Fibroblast of lung (primary cell): Measurements from ENCODE around the gene SNX8. TPM values are rescaled to one million over a fixed set of nuclear protein-coding genes. Genes with fewer than 3 reads are reported as not detected.
"Not testable (repeated sequence)": the region's sequence is repeated elsewhere in the genome, so short reads cannot be mapped to it uniquely, and the experiment has no call there.

Experiments used
- DNase-seq, 2 donors: peaks; one replicate each; pipeline versions ENCODE4 v3.0.0 to v3.0.0-alpha.2; 2010; ENCODE audit warnings: low read depth in 2 of 2
- H2AFZ ChIP-seq: 2 replicates; pipeline ENCODE4 v1.5.1; 2012; ENCODE audit warnings: low read length, control low read depth, inconsistent platforms
- H3K27ac ChIP-seq: 2 replicates; pipeline ENCODE4 v1.5.1; 2011; ENCODE audit warnings: low read length, control low read depth; ENCODE audit not compliant: insufficient read depth
- H3K27me3 ChIP-seq: 2 replicates; pipeline ENCODE4 v1.5.1; 2011; ENCODE audit warnings: mild to moderate bottlenecking, low read length; ENCODE audit not compliant: control insufficient read depth, insufficient read depth
- H3K36me3 ChIP-seq: 2 replicates; pipeline ENCODE4 v1.5.1; 2011; ENCODE audit warnings: low read length; ENCODE audit not compliant: control insufficient read depth, insufficient read depth
- H3K4me1 ChIP-seq: 2 replicates; pipeline ENCODE4 v1.5.1; 2011; ENCODE audit warnings: low read length; ENCODE audit not compliant: control insufficient read depth, insufficient read depth; ENCODE audit errors: extremely low read depth
- H3K4me2 ChIP-seq: 2 replicates; pipeline ENCODE4 v1.5.1; 2011; ENCODE audit warnings: low read length, control low read depth; ENCODE audit not compliant: insufficient read depth; ENCODE audit errors: extremely low read depth
- H3K4me3 ChIP-seq, 4 experiments: fragments of 200-600 bp in 1 of 4; sonication (generic) in 1 of 4; replicated peaks in 1 of 4; 2 replicates each; pipeline ENCODE4 v1.5.1; 2011 to 2016; ENCODE audit warnings: low read length in 4 of 4, low read depth in 3 of 4, mild to moderate bottlenecking in 3 of 4, control low read depth in 2 of 4, inconsistent platforms in 1 of 4, mixed read lengths in 1 of 4; ENCODE audit not compliant: insufficient read depth in 1 of 4; ENCODE audit errors: control extremely low read depth in 1 of 4
- H3K79me2 ChIP-seq: 2 replicates; pipeline ENCODE4 v1.5.1; 2012; ENCODE audit warnings: mild to moderate bottlenecking, low read length, inconsistent platforms; ENCODE audit not compliant: control insufficient read depth, insufficient read depth
- H3K9ac ChIP-seq: 2 replicates; pipeline ENCODE4 v1.5.1; 2011; ENCODE audit warnings: mild to moderate bottlenecking, low read length, control low read depth; ENCODE audit not compliant: insufficient read depth
- H3K9me3 ChIP-seq: 2 replicates; pipeline ENCODE4 v1.5.1; 2012; ENCODE audit warnings: low read depth, low read length; ENCODE audit not compliant: control insufficient read depth, insufficient read depth
- H4K20me1 ChIP-seq: 2 replicates; pipeline ENCODE4 v1.5.1; 2011; ENCODE audit warnings: low read length; ENCODE audit not compliant: control insufficient read depth, insufficient read depth; ENCODE audit errors: extremely low read depth
- EZH2 ChIP-seq: IDR thresholded peaks from 2 replicates; pipeline ENCODE4 v1.5.1; 2012; ENCODE audit warnings: low read length, control low read depth, mild to moderate bottlenecking; ENCODE audit errors: missing control alignments
- polyA plus RNA-seq, 2 donors: library from polyadenylated mRNA; depleted of rRNA in 1 of 2; stranded (reverse) in 1 of 2; unstranded in 1 of 2; fragments of >200 nt; gene quantifications; 2 replicates each; pipeline ENCODE4 v1.2.1, GENCODE V29; 2011 to 2012; ENCODE audit warnings: missing spikeins in 1 of 2
- total RNA-seq: library from RNA; depleted of rRNA; stranded (reverse); fragments of >200 nt; gene quantifications from 2 replicates; pipeline ENCODE4 v1.2.1, GENCODE V29; 2014
- TF ChIP-seq, protein P1 (sequence below), 2 donors: IDR thresholded peaks in 1 of 2; conservative IDR thresholded peaks in 1 of 2; 1 replicate in 1 of 2; 2 replicates in 1 of 2; pipeline ENCODE4 v1.5.1; 2011 to 2012; ENCODE audit warnings: low read length in 2 of 2, control low read depth in 1 of 2, inconsistent platforms in 1 of 2, low read depth in 1 of 2, mild to moderate bottlenecking in 1 of 2

Gene SNX8
- total and polyA plus RNA-seq, 2 donors (not counting 1 experiment from before 2014, with no cell fraction given), result 13.2 to 27.4 TPM

DNA sequence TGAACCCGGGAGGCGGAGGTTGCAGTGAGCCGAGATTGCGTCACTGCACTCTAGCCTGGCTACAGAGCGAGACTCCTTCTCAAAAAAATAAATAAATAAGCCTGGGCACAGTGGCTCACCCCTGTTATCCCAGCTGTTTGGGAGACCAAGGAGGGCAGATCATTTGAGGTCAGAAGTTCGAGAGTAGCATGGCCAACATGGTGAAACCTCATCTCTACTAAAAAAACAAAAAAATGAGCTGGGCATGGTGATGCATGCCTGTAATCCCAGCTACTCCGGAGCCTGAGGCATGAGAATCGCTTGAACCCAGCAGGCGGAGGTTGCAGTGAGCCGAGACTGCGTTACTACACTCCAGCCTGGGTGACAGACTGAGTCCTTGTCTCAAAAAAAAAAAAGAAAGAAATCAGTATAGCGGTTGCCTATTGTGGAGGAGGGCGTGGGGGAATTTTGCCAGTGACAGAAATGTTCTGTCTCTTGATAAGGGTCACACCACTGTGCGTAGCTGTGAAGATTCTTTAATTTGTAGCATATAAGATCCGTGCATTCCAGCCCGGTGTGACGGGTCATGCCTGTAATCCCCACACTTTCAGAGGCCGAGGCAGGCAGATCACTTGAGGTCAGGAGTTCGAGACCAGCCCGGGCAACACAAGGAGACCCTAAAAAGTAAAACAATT, 22.5 kb upstream of the SNX8 start:
- no peak overlapping the region for H3K4me3 ChIP-seq
- H3K27ac ChIP-seq, result no peak overlapping the region
- H3K9me3 ChIP-seq, result no peaks in the 10 kb centered on the region
- no peak overlapping the region for H3K9ac ChIP-seq
- H3K4me1 ChIP-seq, result no peaks in the 10 kb centered on the region
- no peaks in the 10 kb centered on the region for H3K36me3 ChIP-seq
- no peaks in the 10 kb centered on the region for H3K27me3 ChIP-seq
- H2AFZ ChIP-seq, result no peak overlapping the region
- TF ChIP-seq EZH2, result no peak
- TF ChIP-seq, protein P1, sequence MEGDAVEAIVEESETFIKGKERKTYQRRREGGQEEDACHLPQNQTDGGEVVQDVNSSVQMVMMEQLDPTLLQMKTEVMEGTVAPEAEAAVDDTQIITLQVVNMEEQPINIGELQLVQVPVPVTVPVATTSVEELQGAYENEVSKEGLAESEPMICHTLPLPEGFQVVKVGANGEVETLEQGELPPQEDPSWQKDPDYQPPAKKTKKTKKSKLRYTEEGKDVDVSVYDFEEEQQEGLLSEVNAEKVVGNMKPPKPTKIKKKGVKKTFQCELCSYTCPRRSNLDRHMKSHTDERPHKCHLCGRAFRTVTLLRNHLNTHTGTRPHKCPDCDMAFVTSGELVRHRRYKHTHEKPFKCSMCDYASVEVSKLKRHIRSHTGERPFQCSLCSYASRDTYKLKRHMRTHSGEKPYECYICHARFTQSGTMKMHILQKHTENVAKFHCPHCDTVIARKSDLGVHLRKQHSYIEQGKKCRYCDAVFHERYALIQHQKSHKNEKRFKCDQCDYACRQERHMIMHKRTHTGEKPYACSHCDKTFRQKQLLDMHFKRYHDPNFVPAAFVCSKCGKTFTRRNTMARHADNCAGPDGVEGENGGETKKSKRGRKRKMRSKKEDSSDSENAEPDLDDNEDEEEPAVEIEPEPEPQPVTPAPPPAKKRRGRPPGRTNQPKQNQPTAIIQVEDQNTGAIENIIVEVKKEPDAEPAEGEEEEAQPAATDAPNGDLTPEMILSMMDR (conservative IDR thresholded peaks at IDR 0.05 in 1 of 2, IDR thresholded peaks at IDR 0.05 in 1 of 2; ENCODE audit: low read depth in 1 of 2, low read length in 2 of 2), result no peak
- no peaks in the 10 kb centered on the region for H4K20me1 ChIP-seq
- DNase-seq, result no peak
- H3K4me2 ChIP-seq, result no peak overlapping the region
- H3K79me2 ChIP-seq, result no peaks in the 10 kb centered on the region

DNA sequence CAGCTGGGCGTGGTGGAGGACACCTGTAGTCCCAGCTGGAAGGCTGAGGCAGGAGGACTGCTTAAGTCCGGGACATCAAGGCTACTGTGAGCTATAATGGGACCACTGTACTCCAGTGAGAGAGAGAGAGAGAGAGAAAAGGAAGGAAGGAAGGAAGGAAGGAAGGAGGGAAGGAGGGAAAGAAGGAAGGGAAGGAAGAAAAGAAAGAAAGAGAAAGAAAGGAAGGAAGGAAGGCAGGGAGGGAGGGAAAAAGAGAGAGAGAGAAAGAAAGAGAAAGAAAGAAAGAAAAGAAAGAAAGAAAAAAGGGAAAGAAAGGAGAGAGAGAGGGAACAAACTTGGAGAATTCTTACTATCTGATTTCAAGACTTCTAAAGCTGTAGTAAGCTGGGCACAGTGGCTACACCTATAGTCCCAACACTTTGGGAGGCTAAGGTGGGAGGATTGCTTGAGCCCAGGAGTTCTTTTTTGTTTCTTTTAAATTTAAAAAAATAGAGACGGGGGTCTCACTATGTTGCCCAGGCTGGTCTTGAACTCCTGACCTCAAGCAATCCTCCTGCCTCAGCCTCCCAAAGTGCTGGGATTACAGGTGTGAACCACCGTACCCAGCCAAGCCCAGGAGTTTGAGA, 18.5 kb upstream of the SNX8 start:
- H4K20me1 ChIP-seq, H3K79me2 ChIP-seq, H3K9ac ChIP-seq, DNase-seq, H3K27ac ChIP-seq, H3K4me2 ChIP-seq, H3K4me3 ChIP-seq, H2AFZ ChIP-seq, H3K27me3 ChIP-seq, H3K4me1 ChIP-seq, H3K36me3 ChIP-seq, H3K9me3 ChIP-seq: not testable (repeated sequence)

DNA sequence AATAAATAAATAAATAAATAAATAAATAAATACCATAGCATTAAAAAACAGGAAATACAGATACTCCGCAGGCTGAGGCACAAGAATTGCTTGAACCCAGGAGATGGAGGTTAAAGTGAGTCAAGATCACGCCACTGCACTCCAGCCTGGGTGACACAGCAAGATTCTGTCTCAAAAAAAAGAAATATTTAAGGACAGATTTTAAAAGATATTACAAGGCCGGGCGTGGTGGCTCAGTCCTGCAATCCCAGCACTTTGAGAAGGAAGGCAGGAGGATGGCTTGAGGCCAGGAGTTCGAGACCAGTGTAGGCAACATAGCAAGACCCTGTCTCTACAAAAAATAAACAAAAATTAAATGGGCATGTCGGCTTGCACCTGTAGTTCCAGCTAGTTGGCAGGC, 17.5 kb upstream of the SNX8 start:
- Histone ChIP-seq H4K20me1 (no peaks in the 10 kb centered on the region), H3K4me2 (no peak overlapping the region), H3K36me3 (no peaks in the 10 kb centered on the region), H3K9me3 (no peaks in the 10 kb centered on the region), H3K9ac (no peak overlapping the region), H3K79me2 (no peaks in the 10 kb centered on the region), H3K4me3 (no peak overlapping the region), H3K27ac (no peak overlapping the region), H3K4me1 (no peaks in the 10 kb centered on the region), H3K27me3 (no peaks in the 10 kb centered on the region), H2AFZ (no peak overlapping the region)
- TF ChIP-seq EZH2, result no peak
- TF ChIP-seq, protein P1 (conservative IDR thresholded peaks at IDR 0.05 in 1 of 2, IDR thresholded peaks at IDR 0.05 in 1 of 2; ENCODE audit: low read depth in 1 of 2, low read length in 2 of 2), result no peak
- no peak for DNase-seq
